ENCODE results near the gene NKX2-4.

NKX2-4 gene

GRCh38 chr20:21358737-21359136 lies 38.6 kb downstream of the NKX2-4 start:
- no peak for DNase-seq

GRCh38 chr20:21357844-21358243 lies 39.5 kb downstream of the NKX2-4 start:
- DNase-seq: no peak

GRCh38 chr20:21356386-21356785 lies 40.9 kb downstream of the NKX2-4 start:
- no peak for DNase-seq

- no peak for DNase-seq
Measured at GRCh38 chr20:21355981-21356380, 41.3 kb downstream of the NKX2-4 start.

- no peak for DNase-seq
Measured at GRCh38 chr20:21353236-21353635, 44.1 kb downstream of the NKX2-4 start.

- no peak for DNase-seq
Measured at GRCh38 chr20:21352703-21353102, 44.6 kb downstream of the NKX2-4 start.

Measured in stimulated activated CD4-positive, alpha-beta T cell treated with anti-CD3 and anti-CD28 coated beads, Interleukin-2, amount 100 ng/mL, for 24 hours (primary cell).